SK-N-SH (cell line): ENCODE data around the gene GUK1. TPM values are rescaled to one million over a fixed set of nuclear protein-coding genes. Genes with fewer than 3 reads are reported as not detected.

Experiments
- CTCF ChIA-PET: fragments of 300-600, 350-600 bp; formaldehyde crosslinking; extraction: SDS; loops from one replicate; lab custom pipeline; 2021; lab: Yijun Ruan, JAX
- POLR2A ChIA-PET: fragments of 350-600 bp; sonication (Branson Sonifier 250); formaldehyde crosslinking; extraction: SDS; loops from one replicate; lab custom pipeline; 2020; ENCODE audit warnings: antibody characterized with exemption, inconsistent platforms; lab: Yijun Ruan, JAX
- DNase-seq: peaks from one replicate; pipeline ENCODE4 v3.0.0; 2012
- H2AFZ ChIP-seq: fragments of 200-600 bp; sonication (generic); 2 replicates; pipeline ENCODE4 v1.8.1; 2016; ENCODE audit warnings: antibody characterized with exemption, mild to moderate bottlenecking, low read depth
- H3F3A ChIP-seq: fragments of 200-600 bp; sonication (generic); replicated peaks from 2 replicates; pipeline ENCODE3; 2016; ENCODE audit warnings: antibody characterized with exemption, mild to moderate bottlenecking; ENCODE audit not compliant: insufficient read depth
- H3K27ac ChIP-seq, 2 experiments: fragments of 200-500 bp in 1 of 2; fragments of 200-600 bp in 1 of 2; sonication (Bioruptor generic) in 1 of 2; sonication (generic), shearing (Covaris generic) in 1 of 2; 2 replicates each; pipeline versions ENCODE4 v1.5.1 to v1.6.1; 2014 to 2016; ENCODE audit warnings: low read depth in 2 of 2, inconsistent platforms in 1 of 2, low read length in 1 of 2, mild to moderate bottlenecking in 1 of 2, mixed read lengths in 1 of 2
- H3K27me3 ChIP-seq: fragments of 200-600 bp; sonication (generic), shearing (Covaris generic); 2 replicates; pipeline ENCODE4 v1.6.1; 2016; ENCODE audit warnings: mixed run types; ENCODE audit not compliant: insufficient read depth
- H3K36me3 ChIP-seq, 2 experiments: fragments of 200-500 bp in 1 of 2; fragments of 200-600 bp in 1 of 2; sonication (Bioruptor generic) in 1 of 2; sonication (generic) in 1 of 2; replicated peaks in 1 of 2; 2 replicates each; pipeline versions ENCODE3 to v1.5.1; 2014 to 2016; ENCODE audit warnings: low read length in 1 of 2, mild to moderate bottlenecking in 1 of 2; ENCODE audit not compliant: insufficient read depth in 2 of 2, control insufficient read depth in 1 of 2
- H3K4me1 ChIP-seq, 2 experiments: fragments of 200-500 bp in 1 of 2; fragments of 200-600 bp in 1 of 2; sonication (Bioruptor generic) in 1 of 2; sonication (generic), shearing (Covaris generic) in 1 of 2; 2 replicates each; pipeline versions ENCODE4 v1.5.1 to v1.6.1; 2014 to 2016; ENCODE audit warnings: low read depth in 1 of 2, low read length in 1 of 2, mixed run types in 1 of 2; ENCODE audit not compliant: insufficient read depth in 2 of 2, control insufficient read depth in 1 of 2
- H3K4me2 ChIP-seq: fragments of 200-600 bp; sonication (generic), shearing (Covaris generic); 2 replicates; pipeline ENCODE4 v1.6.1; 2017; ENCODE audit warnings: mixed run types
- H3K4me3 ChIP-seq, 2 experiments: fragments of 200-500 bp in 1 of 2; fragments of 200-600 bp in 1 of 2; sonication (Bioruptor generic) in 1 of 2; sonication (generic), shearing (Covaris generic) in 1 of 2; 2 replicates each; pipeline versions ENCODE4 v1.5.1 to v1.8.1; 2014 to 2016; ENCODE audit warnings: low read depth in 2 of 2, inconsistent platforms in 1 of 2, low read length in 1 of 2, mild to moderate bottlenecking in 1 of 2, mixed read lengths in 1 of 2, moderate library complexity in 1 of 2
- H3K79me2 ChIP-seq: fragments of 200-600 bp; sonication (generic); 2 replicates; pipeline ENCODE4 v1.8.1; 2017; ENCODE audit warnings: mild to moderate bottlenecking; ENCODE audit not compliant: insufficient read depth
- H3K9ac ChIP-seq: fragments of 200-600 bp; sonication (generic); 2 replicates; pipeline ENCODE4 v1.6.1; 2017; ENCODE audit warnings: mixed run types
- H3K9me2 ChIP-seq: fragments of 200-600 bp; sonication (generic); 2 replicates; pipeline ENCODE4 v1.6.1; 2017; ENCODE audit warnings: mixed run types
- H3K9me3 ChIP-seq: fragments of 200-600 bp; sonication (generic); 2 replicates; pipeline ENCODE4 v1.6.1; 2017; ENCODE audit warnings: mixed run types, mild to moderate bottlenecking, moderate library complexity
- H4K20me1 ChIP-seq: fragments of 200-600 bp; sonication (generic); 2 replicates; pipeline ENCODE4 v1.6.1; 2017; ENCODE audit warnings: mild to moderate bottlenecking, mixed run types; ENCODE audit not compliant: insufficient read depth
- CTCF ChIP-seq: fragments of 200-600 bp; sonication (generic); IDR thresholded peaks from 2 replicates; pipeline ENCODE4 v1.6.1; 2017; ENCODE audit warnings: antibody characterized with exemption, mild to moderate bottlenecking, moderate library complexity
- ELF1 ChIP-seq: IDR thresholded peaks from 2 replicates; pipeline ENCODE4 v1.4.0; 2012
- FOXM1 ChIP-seq: IDR thresholded peaks from 2 replicates; pipeline ENCODE4 v1.4.0; 2012; ENCODE audit warnings: low read depth, mild to moderate bottlenecking
- GABPA ChIP-seq: IDR thresholded peaks from 2 replicates; pipeline ENCODE4 v1.4.0; 2012; ENCODE audit warnings: low read depth, mild to moderate bottlenecking
- MXI1 ChIP-seq: IDR thresholded peaks from 2 replicates; pipeline ENCODE4 v1.6.1; 2012; ENCODE audit warnings: mild to moderate bottlenecking, low read depth, low read length, improper control_type of control experiment
- NFIC ChIP-seq: IDR thresholded peaks from 2 replicates; pipeline ENCODE4 v1.4.0; 2012; ENCODE audit warnings: borderline replicate concordance
- NRF1 ChIP-seq: IDR thresholded peaks from 2 replicates; pipeline ENCODE4 v1.6.1; 2012; ENCODE audit warnings: low read depth, mild to moderate bottlenecking, low read length
- PBX3 ChIP-seq: IDR thresholded peaks from 2 replicates; pipeline ENCODE4; 2012
- RAD21 ChIP-seq: IDR thresholded peaks from 2 replicates; pipeline ENCODE4 v1.6.1; 2012; ENCODE audit warnings: mild to moderate bottlenecking, low read length
- RCOR1 ChIP-seq: fragments of 150-350 bp; IDR thresholded peaks from 2 replicates; pipeline ENCODE4 v1.6.1; 2017; ENCODE audit warnings: antibody characterized with exemption, low read length
- REST ChIP-seq: IDR thresholded peaks from 2 replicates; pipeline ENCODE4 v1.6.1; 2012; ENCODE audit warnings: mild to moderate bottlenecking, low read depth, low read length, moderate library complexity
- SMC3 ChIP-seq: IDR thresholded peaks from 2 replicates; pipeline ENCODE4 v1.6.1; 2012; ENCODE audit warnings: low read depth, low read length, improper control_type of control experiment
- USF2 ChIP-seq: fragments of 150-350 bp; IDR thresholded peaks from 2 replicates; pipeline ENCODE4 v1.6.1; 2017; ENCODE audit warnings: antibody characterized with exemption, low read length, low read depth, borderline replicate concordance
- WGBS: methylation state at CpG from one replicate; pipeline ENCODE4 v1.1.6; 2017; ENCODE audit warnings: low lambda C conversion rate; 5-methylcytosine and 5-hydroxymethylcytosine counted together
- polyA plus RNA-seq, 3 experiments: library from polyadenylated mRNA; depleted of rRNA; stranded (reverse); fragments of >200 nt; gene quantifications; 2 replicates each; pipeline ENCODE4 v1.2.3, GENCODE V29; 2012

The GUK1 gene
- polyA plus RNA-seq, 1 of the 3 experiments (the other 2 are of a cell fraction): 742 TPM

GRCh38 chr1:228154670-228155571 lies 14.8 kb downstream of the GUK1 start:
- H2AFZ ChIP-seq: no peak overlapping the region
- no peak for TF ChIP-seq RCOR1
- no peak for TF ChIP-seq GABPA
- no peak for TF ChIP-seq NRF1
- TF ChIP-seq NFIC: no peak
- no peak for TF ChIP-seq USF2
- no peak for TF ChIP-seq FOXM1
- no peak for TF ChIP-seq RAD21
- TF ChIP-seq PBX3: no peak
- TF ChIP-seq, all 33 proteins: peak for 0
- CTCF ChIA-PET: no interaction called here
- Histone ChIP-seq H3K9me2 (no peaks in the 10 kb centered on the region), H3F3A (no peaks in the 10 kb centered on the region), H3K4me3 (no peak overlapping the region), H4K20me1 (no peaks in the 10 kb centered on the region), H3K27ac (no peak overlapping the region), H3K9ac (no peak overlapping the region), H3K4me2 (no peak overlapping the region), H3K36me3 (no peaks in the 10 kb centered on the region), H3K9me3 (no peaks in the 10 kb centered on the region), H3K4me1 (peaks cover 0 to 6% of the 10 kb centered on the region in 2 experiments; a peak in 1 of 4 replicates), H3K27me3 (no peaks in the 10 kb centered on the region), H3K79me2 (no peaks in the 10 kb centered on the region)
- POLR2A ChIA-PET: interaction anchor here (1.2 kb wide), 1 partner anchor 10 kb away, joined by 5 read pairs; the partner anchor contains the start of gene IBA57
- WGBS: 87% methylated on average over 13 of the region's 20 CpGs
- DNase-seq: no peak

- Histone ChIP-seq H4K20me1 (no peaks in the 10 kb centered on the region), H3K4me2 (no peak overlapping the region), H3K9me2 (no peaks in the 10 kb centered on the region), H3K36me3 (no peaks in the 10 kb centered on the region), H3K4me3 (no peak overlapping the region), H3K4me1 (no peaks in the 10 kb centered on the region; a peak in 1 of 4 replicates), H3K79me2 (no peaks in the 10 kb centered on the region), H3K27ac (no peak overlapping the region), H3K9ac (no peak overlapping the region), H3K9me3 (no peaks in the 10 kb centered on the region), H2AFZ (no peak overlapping the region), H3K27me3 (no peaks in the 10 kb centered on the region), H3F3A (no peaks in the 10 kb centered on the region)
- CTCF ChIA-PET: interaction anchor here (0.6 kb wide), 1 partner anchor 149 kb away, joined by 3 read pairs; no protein-coding TSS in a partner anchor
- no peak for TF ChIP-seq NRF1
- TF ChIP-seq FOXM1: no peak
- no peak for TF ChIP-seq RCOR1
- TF ChIP-seq REST: no peak
- no peak for TF ChIP-seq ELF1
- TF ChIP-seq CTCF: no peak
- TF ChIP-seq SMC3: no peak
- no peak for TF ChIP-seq MXI1
- DNase-seq: no peak
- POLR2A ChIA-PET: interaction anchor here (1.2 kb wide), 1 partner anchor 9 kb away, joined by 5 read pairs; the partner anchor contains the start of gene IBA57
- WGBS: 75% methylated on average over 7 of the region's 16 CpGs
Measured at GRCh38 chr1:228155596-228156514, 15.8 kb downstream of the GUK1 start.
